Gastrocnemius medialis (tissue), 4 donors: Measurements from ENCODE around the gene NFATC3.

Experiments
- POLR2A ChIP-seq, 2 donors: fragments of 450-650 bp; IDR thresholded peaks; one replicate each; pipeline ENCODE4 v1.6.1; 2017; ENCODE audit warnings: antibody characterized with exemption in 2 of 2, mild to moderate bottlenecking in 2 of 2, moderate library complexity in 2 of 2
- TF ChIP-seq, protein P1 (sequence below), 5 experiments: fragments of 450-650 bp in 3 of 5; fragments of 200-600 bp in 2 of 5; sonication (generic) in 2 of 5; IDR thresholded peaks in 4 of 5; conservative IDR thresholded peaks in 1 of 5; 1 replicate in 4 of 5; 2 replicates in 1 of 5; pipeline ENCODE4 v1.5.1; 2016 to 2019; ENCODE audit warnings: antibody characterized with exemption in 5 of 5, mild to moderate bottlenecking in 3 of 5, moderate library complexity in 3 of 5

DNA sequence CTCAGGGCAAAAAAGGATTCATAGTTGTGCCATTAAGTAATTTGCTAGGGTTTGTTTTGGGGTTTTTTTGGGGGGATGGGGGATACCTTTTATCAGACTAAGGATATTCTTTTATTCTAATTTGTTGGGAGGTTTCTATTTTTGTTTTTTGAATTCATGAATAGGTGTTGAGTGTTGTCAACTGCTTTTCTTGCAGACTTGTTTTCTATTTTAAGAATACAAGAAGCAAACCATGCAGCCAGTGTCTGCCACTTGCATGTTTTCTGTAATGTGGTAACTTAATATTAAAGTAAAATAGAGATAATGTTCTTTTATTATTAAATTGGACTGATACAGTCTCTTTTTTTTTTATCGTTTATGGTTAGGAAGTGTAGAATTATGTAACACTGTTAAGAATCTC, 49.5 kb downstream of the NFATC3 start:
- TF ChIP-seq, protein P1, sequence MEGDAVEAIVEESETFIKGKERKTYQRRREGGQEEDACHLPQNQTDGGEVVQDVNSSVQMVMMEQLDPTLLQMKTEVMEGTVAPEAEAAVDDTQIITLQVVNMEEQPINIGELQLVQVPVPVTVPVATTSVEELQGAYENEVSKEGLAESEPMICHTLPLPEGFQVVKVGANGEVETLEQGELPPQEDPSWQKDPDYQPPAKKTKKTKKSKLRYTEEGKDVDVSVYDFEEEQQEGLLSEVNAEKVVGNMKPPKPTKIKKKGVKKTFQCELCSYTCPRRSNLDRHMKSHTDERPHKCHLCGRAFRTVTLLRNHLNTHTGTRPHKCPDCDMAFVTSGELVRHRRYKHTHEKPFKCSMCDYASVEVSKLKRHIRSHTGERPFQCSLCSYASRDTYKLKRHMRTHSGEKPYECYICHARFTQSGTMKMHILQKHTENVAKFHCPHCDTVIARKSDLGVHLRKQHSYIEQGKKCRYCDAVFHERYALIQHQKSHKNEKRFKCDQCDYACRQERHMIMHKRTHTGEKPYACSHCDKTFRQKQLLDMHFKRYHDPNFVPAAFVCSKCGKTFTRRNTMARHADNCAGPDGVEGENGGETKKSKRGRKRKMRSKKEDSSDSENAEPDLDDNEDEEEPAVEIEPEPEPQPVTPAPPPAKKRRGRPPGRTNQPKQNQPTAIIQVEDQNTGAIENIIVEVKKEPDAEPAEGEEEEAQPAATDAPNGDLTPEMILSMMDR (IDR thresholded peaks at IDR 0.05 in 4 of 5, conservative IDR thresholded peaks at IDR 0.05 in 1 of 5) = no peak
- no peak for TF ChIP-seq POLR2A (IDR thresholded peaks at IDR 0.05)
